ENCODE results near the gene RAB3A.

DNA sequence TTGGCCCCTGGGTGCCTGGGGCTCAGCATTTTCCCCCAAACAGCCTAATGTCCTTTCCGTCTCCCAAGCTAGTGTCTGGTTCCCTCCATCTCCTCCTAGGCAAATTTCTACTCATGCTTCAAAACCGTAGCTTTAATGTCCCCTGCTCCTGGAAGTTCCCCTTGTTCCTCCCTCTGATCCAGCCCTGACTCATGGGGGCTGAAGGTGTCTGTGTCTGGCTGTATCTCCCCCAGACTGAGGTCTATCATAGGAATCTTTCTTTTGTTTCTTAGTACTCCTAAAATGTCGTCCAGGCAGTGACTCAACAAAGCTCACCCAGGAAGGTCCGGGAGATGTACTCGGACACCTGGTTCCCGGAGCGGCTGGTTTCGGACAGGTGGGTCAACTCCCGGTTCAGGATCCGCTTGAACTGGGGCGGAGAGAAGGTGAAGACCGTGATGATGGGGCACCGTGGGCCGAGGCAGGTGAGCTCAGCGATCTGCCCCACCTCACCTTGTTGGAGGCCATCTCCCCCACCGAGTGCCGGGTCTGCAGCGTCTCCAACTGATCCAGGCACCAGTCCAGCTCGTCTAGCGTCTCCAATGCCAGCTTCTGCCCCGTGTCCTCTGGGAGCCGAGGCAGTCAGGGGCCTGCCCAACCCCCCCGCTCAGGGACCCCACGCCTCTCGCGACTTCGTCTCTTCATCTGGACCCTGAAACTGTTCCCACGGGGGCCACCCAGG lies 16.2 kb upstream of the RAB3A start:
- TF ChIP-seq, protein P1, sequence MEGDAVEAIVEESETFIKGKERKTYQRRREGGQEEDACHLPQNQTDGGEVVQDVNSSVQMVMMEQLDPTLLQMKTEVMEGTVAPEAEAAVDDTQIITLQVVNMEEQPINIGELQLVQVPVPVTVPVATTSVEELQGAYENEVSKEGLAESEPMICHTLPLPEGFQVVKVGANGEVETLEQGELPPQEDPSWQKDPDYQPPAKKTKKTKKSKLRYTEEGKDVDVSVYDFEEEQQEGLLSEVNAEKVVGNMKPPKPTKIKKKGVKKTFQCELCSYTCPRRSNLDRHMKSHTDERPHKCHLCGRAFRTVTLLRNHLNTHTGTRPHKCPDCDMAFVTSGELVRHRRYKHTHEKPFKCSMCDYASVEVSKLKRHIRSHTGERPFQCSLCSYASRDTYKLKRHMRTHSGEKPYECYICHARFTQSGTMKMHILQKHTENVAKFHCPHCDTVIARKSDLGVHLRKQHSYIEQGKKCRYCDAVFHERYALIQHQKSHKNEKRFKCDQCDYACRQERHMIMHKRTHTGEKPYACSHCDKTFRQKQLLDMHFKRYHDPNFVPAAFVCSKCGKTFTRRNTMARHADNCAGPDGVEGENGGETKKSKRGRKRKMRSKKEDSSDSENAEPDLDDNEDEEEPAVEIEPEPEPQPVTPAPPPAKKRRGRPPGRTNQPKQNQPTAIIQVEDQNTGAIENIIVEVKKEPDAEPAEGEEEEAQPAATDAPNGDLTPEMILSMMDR (IDR thresholded peaks at IDR 0.05; ENCODE audit: borderline replicate concordance, extremely low read depth, low read length, poor library complexity, severe bottlenecking), result no peak
- no peak for TF ChIP-seq EZH2 (IDR thresholded peaks at IDR 0.05; ENCODE audit: borderline replicate concordance, low read depth, low read length, severe bottlenecking)
